Measurements from ENCODE around the gene TWNK.

The TWNK gene

DNA sequence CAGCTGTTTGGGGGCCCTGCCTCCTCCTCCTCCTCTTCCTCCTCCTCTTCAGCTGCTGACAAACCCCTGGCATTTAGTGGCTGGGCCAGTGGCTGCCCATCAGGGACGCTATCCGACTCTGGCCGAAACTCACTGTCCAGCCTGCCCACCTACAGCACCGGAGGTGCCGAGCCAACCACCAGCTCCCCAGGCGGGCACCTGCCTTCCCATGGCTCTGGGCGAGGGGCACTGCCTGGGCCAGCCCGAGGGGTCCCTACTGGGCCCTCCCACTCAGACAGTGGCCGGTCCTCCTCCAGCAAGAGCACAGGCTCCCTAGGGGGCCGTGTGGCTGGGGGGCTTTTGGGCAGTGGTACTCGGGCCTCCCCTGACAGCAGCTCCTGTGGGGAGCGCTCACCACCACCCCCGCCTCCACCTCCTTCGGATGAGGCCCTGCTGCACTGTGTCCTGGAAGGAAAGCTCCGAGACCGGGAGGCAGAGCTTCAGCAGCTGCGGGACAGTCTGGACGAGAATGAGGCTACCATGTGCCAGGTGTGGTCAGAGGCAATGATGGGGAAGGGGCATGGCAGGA is 16.4 kb downstream of the TWNK start:
- TF ChIP-seq, protein P1, sequence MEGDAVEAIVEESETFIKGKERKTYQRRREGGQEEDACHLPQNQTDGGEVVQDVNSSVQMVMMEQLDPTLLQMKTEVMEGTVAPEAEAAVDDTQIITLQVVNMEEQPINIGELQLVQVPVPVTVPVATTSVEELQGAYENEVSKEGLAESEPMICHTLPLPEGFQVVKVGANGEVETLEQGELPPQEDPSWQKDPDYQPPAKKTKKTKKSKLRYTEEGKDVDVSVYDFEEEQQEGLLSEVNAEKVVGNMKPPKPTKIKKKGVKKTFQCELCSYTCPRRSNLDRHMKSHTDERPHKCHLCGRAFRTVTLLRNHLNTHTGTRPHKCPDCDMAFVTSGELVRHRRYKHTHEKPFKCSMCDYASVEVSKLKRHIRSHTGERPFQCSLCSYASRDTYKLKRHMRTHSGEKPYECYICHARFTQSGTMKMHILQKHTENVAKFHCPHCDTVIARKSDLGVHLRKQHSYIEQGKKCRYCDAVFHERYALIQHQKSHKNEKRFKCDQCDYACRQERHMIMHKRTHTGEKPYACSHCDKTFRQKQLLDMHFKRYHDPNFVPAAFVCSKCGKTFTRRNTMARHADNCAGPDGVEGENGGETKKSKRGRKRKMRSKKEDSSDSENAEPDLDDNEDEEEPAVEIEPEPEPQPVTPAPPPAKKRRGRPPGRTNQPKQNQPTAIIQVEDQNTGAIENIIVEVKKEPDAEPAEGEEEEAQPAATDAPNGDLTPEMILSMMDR (IDR thresholded peaks at IDR 0.05; ENCODE audit: low read depth, low read length, poor library complexity, severe bottlenecking): no peak
- TF ChIP-seq EZH2phosphoT487 (IDR thresholded peaks at IDR 0.05; ENCODE audit: borderline replicate concordance, low read length): no peak
- Histone ChIP-seq H3K27ac (ENCODE audit: low read depth, low read length) (no peak overlapping the region), H3K79me2 (ENCODE audit: control insufficient read depth, low read length) (peaks cover 8% of the 10 kb centered on the region), H3K27me3 (ENCODE audit: control insufficient read depth, low read length) (no peaks in the 10 kb centered on the region), H3K36me3 (ENCODE audit: control insufficient read depth, low read length) (no peaks in the 10 kb centered on the region; the same call in 1 of the 2 replicates), H4K20me1 (ENCODE audit: control insufficient read depth, insufficient read depth, low read depth, low read length) (no peaks in the 10 kb centered on the region), H3K4me1 (ENCODE audit: control insufficient read depth, low read length) (peaks cover 6% of the 10 kb centered on the region), H3K4me2 (ENCODE audit: low read length) (no peak overlapping the region), H3K9me2 (replicated peaks; ENCODE audit: control insufficient read depth, low read length) (no peaks in the 10 kb centered on the region), H3F3A (ENCODE audit: control insufficient read depth, insufficient read depth) (peaks cover 3% of the 10 kb centered on the region), H3K4me3 (ENCODE audit: low read length) (no peak overlapping the region), H3K9me3 (ENCODE audit: control insufficient read depth, insufficient read depth, low read length) (no peaks in the 10 kb centered on the region)

DNA sequence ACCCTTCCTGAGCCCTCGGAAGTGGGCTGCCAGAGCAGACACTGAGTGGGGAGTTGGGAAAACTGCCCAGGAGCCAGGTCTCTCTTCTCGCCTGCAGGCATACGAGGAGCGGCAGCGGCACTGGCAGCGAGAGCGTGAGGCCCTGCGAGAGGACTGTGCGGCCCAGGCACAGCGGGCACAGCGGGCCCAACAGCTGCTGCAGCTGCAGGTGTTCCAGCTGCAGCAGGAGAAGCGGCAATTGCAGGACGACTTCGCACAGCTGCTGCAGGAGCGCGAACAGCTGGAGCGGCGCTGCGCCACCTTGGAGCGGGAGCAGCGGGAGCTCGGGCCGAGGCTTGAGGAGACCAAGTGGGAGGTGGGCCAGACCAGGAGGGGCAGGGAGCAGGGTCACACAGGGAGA is 18.0 kb downstream of the TWNK start:
- no peak for TF ChIP-seq EZH2phosphoT487 (IDR thresholded peaks at IDR 0.05; ENCODE audit: borderline replicate concordance, low read length)
- TF ChIP-seq, protein P1 (IDR thresholded peaks at IDR 0.05; ENCODE audit: low read depth, low read length, poor library complexity, severe bottlenecking): no peak
- Histone ChIP-seq H4K20me1 (ENCODE audit: control insufficient read depth, insufficient read depth, low read depth, low read length) (no peaks in the 10 kb centered on the region), H3K27me3 (ENCODE audit: control insufficient read depth, low read length) (no peaks in the 10 kb centered on the region), H3K9me2 (replicated peaks; ENCODE audit: control insufficient read depth, low read length) (no peaks in the 10 kb centered on the region), H3F3A (ENCODE audit: control insufficient read depth, insufficient read depth) (0 out of 2 replicates have a peak, but pooled peaks cover 2% of the 10 kb centered on the region), H3K9me3 (ENCODE audit: control insufficient read depth, insufficient read depth, low read length) (no peaks in the 10 kb centered on the region), H3K79me2 (ENCODE audit: control insufficient read depth, low read length) (peaks cover under 1% of the 10 kb centered on the region; the same call in 1 of the 2 replicates), H3K4me1 (ENCODE audit: control insufficient read depth, low read length) (peaks cover under 1% of the 10 kb centered on the region; the same call in 1 of the 2 replicates), H3K4me3 (ENCODE audit: low read length) (no peak overlapping the region), H3K36me3 (ENCODE audit: control insufficient read depth, low read length) (no peaks in the 10 kb centered on the region; the same call in 1 of the 2 replicates), H3K4me2 (ENCODE audit: low read length) (no peak overlapping the region), H3K27ac (ENCODE audit: low read depth, low read length) (no peak overlapping the region)

DNA sequence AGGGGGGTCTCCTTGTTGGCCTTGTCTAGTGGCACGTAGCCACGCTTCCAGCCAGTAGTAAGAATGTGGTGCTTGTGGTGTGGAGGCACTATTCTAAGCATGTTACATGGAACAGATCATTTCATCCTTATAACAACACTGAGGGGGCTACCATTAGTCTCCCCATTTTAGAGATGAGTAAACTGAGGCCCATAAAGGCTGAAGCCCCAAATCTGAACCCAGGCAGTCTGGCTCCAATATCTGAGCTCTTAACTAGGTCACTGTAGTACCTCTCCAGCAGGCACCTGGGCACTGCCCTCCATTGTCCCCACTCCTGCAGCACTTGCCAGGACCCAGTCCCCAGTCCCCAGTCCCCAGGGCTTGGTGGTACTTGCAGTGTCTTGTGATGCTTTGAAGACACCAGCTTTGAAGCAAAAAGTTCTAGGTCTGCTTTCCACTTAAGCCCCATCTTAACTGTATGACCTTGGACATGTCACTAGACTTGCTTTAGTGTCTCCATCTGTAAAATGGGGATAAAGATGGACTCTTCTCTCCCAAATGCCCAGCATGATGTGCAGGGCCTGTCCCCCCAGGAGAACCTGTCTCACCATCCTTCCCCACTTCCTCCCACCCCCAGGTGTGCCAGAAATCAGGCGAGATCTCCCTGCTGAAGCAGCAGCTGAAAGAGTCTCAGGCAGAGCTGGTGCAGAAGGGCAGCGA is 18.7 kb downstream of the TWNK start:
- no peaks in the 10 kb centered on the region; the same call in 1 of the 2 replicates for H3K4me1 ChIP-seq (ENCODE audit: control insufficient read depth, low read length)
- H4K20me1 ChIP-seq (ENCODE audit: control insufficient read depth, insufficient read depth, low read depth, low read length): no peaks in the 10 kb centered on the region
- no peaks in the 10 kb centered on the region for H3K9me3 ChIP-seq (ENCODE audit: control insufficient read depth, insufficient read depth, low read length)
- H3K4me3 ChIP-seq (ENCODE audit: low read length): no peak overlapping the region
- H3K27me3 ChIP-seq (ENCODE audit: control insufficient read depth, low read length): no peaks in the 10 kb centered on the region
- TF ChIP-seq EZH2phosphoT487 (IDR thresholded peaks at IDR 0.05; ENCODE audit: borderline replicate concordance, low read length): no peak
- TF ChIP-seq, protein P1 (IDR thresholded peaks at IDR 0.05; ENCODE audit: low read depth, low read length, poor library complexity, severe bottlenecking): no peak
- H3K9me2 ChIP-seq (replicated peaks; ENCODE audit: control insufficient read depth, low read length): no peaks in the 10 kb centered on the region
- 0 out of 2 replicates have a peak, but pooled peaks cover 2% of the 10 kb centered on the region for H3F3A ChIP-seq (ENCODE audit: control insufficient read depth, insufficient read depth)
- no peak overlapping the region for H3K4me2 ChIP-seq (ENCODE audit: low read length)
- H3K27ac ChIP-seq (ENCODE audit: low read depth, low read length): no peak overlapping the region
- H3K79me2 ChIP-seq (ENCODE audit: control insufficient read depth, low read length): no peaks in the 10 kb centered on the region
- H3K36me3 ChIP-seq (ENCODE audit: control insufficient read depth, low read length): no peaks in the 10 kb centered on the region; the same call in 1 of the 2 replicates

Measured in DOHH2 (cell line).